ENCODE measurements around the gene MRPS9. TPM values are rescaled to one million over a fixed set of nuclear protein-coding genes. Genes with fewer than 3 reads are reported as not detected.

MRPS9 gene
- total and polyA plus RNA-seq, 9 donors = 22.8 to 31.8 (median 29.1) TPM

- Histone ChIP-seq H3K9me3 (replicated peaks; ENCODE audit: control insufficient read depth, low read depth, low read length) (peaks cover 13% of the 10 kb centered on the region), H3K27me3 (ENCODE audit: control insufficient read depth, insufficient read depth, low read length) (no peaks in the 10 kb centered on the region), H3K4me3 (ENCODE audit: low read length) (no peak overlapping the region), H3K36me3 (ENCODE audit: control insufficient read depth, insufficient read depth, low read length) (peaks cover 7% of the 10 kb centered on the region), H3K27ac (ENCODE audit: low read length) (no peak overlapping the region), H3K4me1 (ENCODE audit: control insufficient read depth, insufficient read depth, low read length) (no peaks in the 10 kb centered on the region)
- WGBS (ENCODE audit: insufficient coverage) = no CpG with 5 or more reads among the region's 1 CpG
- peak; percentile 7 for DNase-seq
Observed at GRCh38 chr2:105052773-105053172, 14.9 kb downstream of the MRPS9 start.

GRCh38 chr2:105055613-105056012 is 17.7 kb downstream of the MRPS9 start:
- WGBS (ENCODE audit: insufficient coverage) = no CpG with 5 or more reads among the region's 2 CpGs

GRCh38 chr2:105056245-105056644 is 18.4 kb downstream of the MRPS9 start:
- Histone ChIP-seq H3K4me1 (ENCODE audit: control insufficient read depth, insufficient read depth, low read length) (no peaks in the 10 kb centered on the region), H3K9me3 (replicated peaks; ENCODE audit: control insufficient read depth, low read depth, low read length) (peaks cover 13% of the 10 kb centered on the region), H3K4me3 (ENCODE audit: low read length) (no peak overlapping the region), H3K36me3 (ENCODE audit: control insufficient read depth, insufficient read depth, low read length) (peaks cover 7% of the 10 kb centered on the region), H3K27ac (ENCODE audit: low read length) (no peak overlapping the region), H3K27me3 (ENCODE audit: control insufficient read depth, insufficient read depth, low read length) (no peaks in the 10 kb centered on the region)
- DNase-seq = no peak
- WGBS (ENCODE audit: insufficient coverage) = no CpG with 5 or more reads among the region's 3 CpGs

More at GRCh38 chr2:105055613-105056012, 17.7 kb downstream of the MRPS9 start:
- Histone ChIP-seq H3K4me1 (ENCODE audit: control insufficient read depth, insufficient read depth, low read length) (no peaks in the 10 kb centered on the region), H3K36me3 (ENCODE audit: control insufficient read depth, insufficient read depth, low read length) (peaks cover 7% of the 10 kb centered on the region), H3K27me3 (ENCODE audit: control insufficient read depth, insufficient read depth, low read length) (no peaks in the 10 kb centered on the region), H3K27ac (ENCODE audit: low read length) (no peak overlapping the region), H3K4me3 (ENCODE audit: low read length) (no peak overlapping the region), H3K9me3 (replicated peaks; ENCODE audit: control insufficient read depth, low read depth, low read length) (peaks cover 13% of the 10 kb centered on the region)
- no peak for DNase-seq

- peaks cover 9% of the 10 kb centered on the region for H3K9me3 ChIP-seq (replicated peaks; ENCODE audit: control insufficient read depth, low read depth, low read length)
- WGBS (ENCODE audit: insufficient coverage) = no CpG with 5 or more reads among the region's 1 CpG
- H3K4me1 ChIP-seq (ENCODE audit: control insufficient read depth, insufficient read depth, low read length) = no peaks in the 10 kb centered on the region
Observed at GRCh38 chr2:105057005-105057404, 19.1 kb downstream of the MRPS9 start.

DNA sequence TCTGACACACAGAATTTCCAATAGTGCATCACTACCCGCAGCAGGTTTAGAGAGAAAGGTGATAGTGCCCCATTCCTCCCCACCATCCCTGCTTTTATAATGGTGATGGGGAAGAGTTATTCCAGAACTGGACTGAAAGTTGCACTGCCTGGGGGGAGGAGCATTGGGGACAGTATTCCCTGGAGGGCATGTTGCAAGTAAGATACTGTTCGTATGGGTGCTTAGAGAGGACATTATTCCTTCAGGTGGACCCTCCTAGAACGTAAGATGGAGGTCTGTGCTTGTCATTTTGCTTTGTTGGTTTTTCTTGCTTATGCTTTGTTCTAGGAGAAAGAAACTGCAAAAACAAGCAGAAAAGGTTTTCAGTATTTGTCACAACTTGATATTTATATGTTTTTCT is 23.7 kb downstream of the MRPS9 start:
- Histone ChIP-seq H3K27me3 (ENCODE audit: control insufficient read depth, insufficient read depth, low read length) (no peaks in the 10 kb centered on the region), H3K4me1 (ENCODE audit: control insufficient read depth, insufficient read depth, low read length) (no peaks in the 10 kb centered on the region), H3K4me3 (ENCODE audit: low read length) (no peak overlapping the region), H3K9me3 (replicated peaks; ENCODE audit: control insufficient read depth, low read depth, low read length) (no peaks in the 10 kb centered on the region), H3K36me3 (ENCODE audit: control insufficient read depth, insufficient read depth, low read length) (no peaks in the 10 kb centered on the region), H3K27ac (ENCODE audit: low read length) (no peak overlapping the region)
- WGBS (ENCODE audit: insufficient coverage) = 62% methylated on average over 2 of the region's 3 CpGs
- no peak for DNase-seq

More at GRCh38 chr2:105057005-105057404, 19.1 kb downstream of the MRPS9 start:
- no peaks in the 10 kb centered on the region for H3K27me3 ChIP-seq (ENCODE audit: control insufficient read depth, insufficient read depth, low read length)
- no peak overlapping the region for H3K4me3 ChIP-seq (ENCODE audit: low read length)
- DNase-seq = no peak
- peaks cover 7% of the 10 kb centered on the region for H3K36me3 ChIP-seq (ENCODE audit: control insufficient read depth, insufficient read depth, low read length)
- H3K27ac ChIP-seq (ENCODE audit: low read length) = no peak overlapping the region

- no peaks in the 10 kb centered on the region for H3K9me3 ChIP-seq (replicated peaks; ENCODE audit: control insufficient read depth, low read depth, low read length)
- H3K27ac ChIP-seq (ENCODE audit: low read length) = no peak overlapping the region
- no peak for DNase-seq
- H3K27me3 ChIP-seq (ENCODE audit: control insufficient read depth, insufficient read depth, low read length) = no peaks in the 10 kb centered on the region
- no peaks in the 10 kb centered on the region for H3K4me1 ChIP-seq (ENCODE audit: control insufficient read depth, insufficient read depth, low read length)
- H3K36me3 ChIP-seq (ENCODE audit: control insufficient read depth, insufficient read depth, low read length) = no peaks in the 10 kb centered on the region
- WGBS (ENCODE audit: insufficient coverage) = no CpG with 5 or more reads among the region's 5 CpGs
- H3K4me3 ChIP-seq (ENCODE audit: low read length) = no peak overlapping the region
Observed at GRCh38 chr2:105062158-105062557, 24.3 kb downstream of the MRPS9 start.

GRCh38 chr2:105068387-105068786 is 30.5 kb downstream of the MRPS9 start:
- Histone ChIP-seq H3K27me3 (ENCODE audit: control insufficient read depth, insufficient read depth, low read length) (no peaks in the 10 kb centered on the region), H3K36me3 (ENCODE audit: control insufficient read depth, insufficient read depth, low read length) (no peaks in the 10 kb centered on the region), H3K27ac (ENCODE audit: low read length) (no peak overlapping the region), H3K4me3 (ENCODE audit: low read length) (no peak overlapping the region), H3K4me1 (ENCODE audit: control insufficient read depth, insufficient read depth, low read length) (no peaks in the 10 kb centered on the region), H3K9me3 (replicated peaks; ENCODE audit: control insufficient read depth, low read depth, low read length) (no peaks in the 10 kb centered on the region)
- DNase-seq = no peak
- WGBS (ENCODE audit: insufficient coverage) = no CpG with 5 or more reads among the region's 1 CpG

DNA sequence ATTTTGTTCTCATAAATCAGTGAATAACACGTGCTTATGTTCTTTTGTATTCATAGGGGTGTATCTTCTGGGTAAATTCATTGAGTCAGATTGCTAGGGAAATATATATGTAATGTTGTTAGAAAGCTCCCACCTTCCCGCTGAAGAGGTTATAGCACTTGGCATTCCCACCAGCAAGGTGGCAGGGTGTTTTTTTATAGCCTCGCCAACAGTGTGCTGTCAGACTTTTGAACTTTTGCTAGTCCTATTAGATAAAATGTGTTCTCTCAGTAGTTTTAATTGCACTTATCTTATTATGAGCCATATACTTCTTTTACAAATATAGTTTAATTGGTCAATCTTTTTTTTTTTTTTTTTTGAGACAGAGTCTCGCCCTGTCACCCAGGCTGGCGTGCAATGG is 31.0 kb downstream of the MRPS9 start:
- Histone ChIP-seq H3K27me3 (ENCODE audit: control insufficient read depth, insufficient read depth, low read length) (no peaks in the 10 kb centered on the region), H3K27ac (ENCODE audit: low read length) (no peak overlapping the region), H3K36me3 (ENCODE audit: control insufficient read depth, insufficient read depth, low read length) (no peaks in the 10 kb centered on the region), H3K9me3 (replicated peaks; ENCODE audit: control insufficient read depth, low read depth, low read length) (no peaks in the 10 kb centered on the region), H3K4me3 (ENCODE audit: low read length) (no peak overlapping the region), H3K4me1 (ENCODE audit: control insufficient read depth, insufficient read depth, low read length) (no peaks in the 10 kb centered on the region)
- 100% methylated on average over 2 of the region's 5 CpGs for WGBS (ENCODE audit: insufficient coverage)
- DNase-seq = no peak

DNA sequence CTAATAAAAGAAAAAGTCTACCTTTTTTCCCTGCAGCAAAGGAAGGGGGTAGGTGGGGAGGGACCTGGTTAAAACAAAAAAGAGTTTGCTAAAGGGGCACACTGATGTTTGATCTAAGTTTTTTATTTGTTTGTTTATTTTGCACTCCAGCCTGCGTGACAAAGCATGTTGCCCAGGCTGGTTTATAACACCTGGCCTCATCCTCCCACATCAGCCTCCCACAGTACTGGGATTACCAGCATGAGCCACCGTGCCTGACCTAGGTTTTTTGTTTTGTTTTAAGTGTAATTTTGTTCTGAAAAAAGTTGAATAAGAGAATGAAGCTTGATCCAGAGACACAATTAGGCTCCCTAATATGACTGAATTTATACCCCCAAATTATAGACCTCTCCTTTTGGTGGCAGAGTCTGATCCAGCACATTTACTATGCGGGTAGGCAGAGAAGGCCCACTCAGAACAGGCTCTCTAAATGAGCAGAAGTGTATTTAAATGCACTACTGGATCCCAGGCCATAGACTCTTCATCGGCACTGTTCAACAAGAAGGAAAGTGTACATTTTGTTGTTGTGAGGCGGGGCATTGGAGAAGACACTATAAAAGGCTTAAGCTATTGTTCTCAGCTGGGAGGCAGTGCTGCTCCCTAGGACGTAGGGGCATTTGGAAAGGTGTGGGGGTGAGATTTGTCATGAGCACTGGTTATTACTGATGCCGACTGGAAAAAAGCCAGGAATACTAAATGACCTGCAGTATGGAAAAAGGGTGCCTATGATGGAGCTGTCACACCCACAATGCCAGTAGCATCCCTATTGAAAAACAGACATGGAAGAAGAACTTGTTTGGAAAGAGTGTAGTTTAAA is 32.4 kb downstream of the MRPS9 start:
- Histone ChIP-seq H3K9me3 (replicated peaks; ENCODE audit: control insufficient read depth, low read depth, low read length) (no peaks in the 10 kb centered on the region), H3K27ac (ENCODE audit: low read length) (no peak overlapping the region), H3K4me1 (ENCODE audit: control insufficient read depth, insufficient read depth, low read length) (no peaks in the 10 kb centered on the region), H3K27me3 (ENCODE audit: control insufficient read depth, insufficient read depth, low read length) (no peaks in the 10 kb centered on the region), H3K36me3 (ENCODE audit: control insufficient read depth, insufficient read depth, low read length) (no peaks in the 10 kb centered on the region), H3K4me3 (ENCODE audit: low read length) (no peak overlapping the region)
- DNase-seq = no peak
- WGBS (ENCODE audit: insufficient coverage) = 80% methylated on average over 4 of the region's 7 CpGs

- Histone ChIP-seq H3K4me1 (ENCODE audit: control insufficient read depth, insufficient read depth, low read length) (no peaks in the 10 kb centered on the region), H3K27ac (ENCODE audit: low read length) (no peak overlapping the region), H3K4me3 (ENCODE audit: low read length) (no peak overlapping the region), H3K27me3 (ENCODE audit: control insufficient read depth, insufficient read depth, low read length) (no peaks in the 10 kb centered on the region), H3K36me3 (ENCODE audit: control insufficient read depth, insufficient read depth, low read length) (no peaks in the 10 kb centered on the region), H3K9me3 (replicated peaks; ENCODE audit: control insufficient read depth, low read depth, low read length) (no peaks in the 10 kb centered on the region)
- no CpG with 5 or more reads among the region's 4 CpGs for WGBS (ENCODE audit: insufficient coverage)
- DNase-seq = no peak
Observed at GRCh38 chr2:105071379-105071778, 33.5 kb downstream of the MRPS9 start.
